Measurements from ENCODE around the gene CNTN3.

The CNTN3 gene

DNA sequence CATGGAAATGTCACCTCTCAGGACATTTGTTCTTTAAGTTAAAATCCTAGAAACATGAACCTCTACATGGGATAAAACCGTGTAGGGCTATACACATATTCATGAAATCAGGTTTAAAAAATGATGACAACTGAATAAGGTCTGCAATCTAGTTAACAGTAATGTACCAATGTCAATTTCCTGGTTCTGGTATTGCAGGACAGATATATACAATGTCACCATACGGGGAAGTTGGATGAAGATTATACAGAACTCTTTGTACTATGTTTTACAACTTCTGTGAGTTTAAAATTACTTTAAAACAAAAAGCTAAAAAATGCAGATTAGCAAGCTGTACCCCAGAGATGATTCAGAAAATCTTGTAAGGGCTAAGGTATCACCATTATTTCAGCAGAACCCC is 6.7 kb downstream of the CNTN3 start:
- no peak for DNase-seq (ENCODE audit: low read depth)

DNA sequence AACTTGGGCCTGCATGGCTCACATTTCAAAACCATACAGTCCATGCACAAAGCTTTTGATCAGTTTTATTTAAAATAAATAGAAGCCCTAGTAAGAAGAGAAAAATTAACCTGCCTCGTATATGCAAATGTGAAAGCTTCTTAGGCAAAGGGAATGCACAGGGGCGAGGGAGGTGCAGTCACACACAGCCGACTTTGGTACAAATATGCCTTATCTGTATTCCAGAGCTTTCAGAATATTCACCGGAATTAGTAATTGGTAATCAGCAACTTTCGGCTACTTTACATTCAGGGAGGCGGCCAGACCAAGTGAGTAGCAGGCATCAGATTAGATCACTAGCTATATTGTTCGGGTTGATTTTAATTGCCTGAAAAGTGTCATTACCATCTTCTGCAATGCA is 7.5 kb downstream of the CNTN3 start:
- DNase-seq (ENCODE audit: low read depth), result no peak

DNA sequence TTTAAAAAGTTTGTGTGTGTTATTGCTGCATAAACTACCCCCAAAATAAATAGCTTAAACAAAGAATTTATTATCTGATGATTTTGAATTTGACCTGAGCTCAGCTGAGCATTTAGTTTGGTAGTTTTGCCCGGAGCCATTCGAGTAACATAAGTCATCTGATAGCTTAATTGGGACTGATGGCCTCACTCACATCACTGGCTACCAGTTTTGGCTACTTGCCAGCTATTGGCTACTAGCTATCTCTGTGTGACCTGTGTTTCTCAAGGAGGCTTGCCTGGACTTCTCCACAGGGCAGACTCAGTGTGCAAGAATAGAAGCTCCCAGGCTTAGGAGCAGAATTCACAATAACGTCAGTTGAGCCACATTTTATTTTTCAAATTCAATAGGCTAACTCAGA is 9.0 kb downstream of the CNTN3 start:
- DNase-seq (ENCODE audit: low read depth), result no peak

DNA sequence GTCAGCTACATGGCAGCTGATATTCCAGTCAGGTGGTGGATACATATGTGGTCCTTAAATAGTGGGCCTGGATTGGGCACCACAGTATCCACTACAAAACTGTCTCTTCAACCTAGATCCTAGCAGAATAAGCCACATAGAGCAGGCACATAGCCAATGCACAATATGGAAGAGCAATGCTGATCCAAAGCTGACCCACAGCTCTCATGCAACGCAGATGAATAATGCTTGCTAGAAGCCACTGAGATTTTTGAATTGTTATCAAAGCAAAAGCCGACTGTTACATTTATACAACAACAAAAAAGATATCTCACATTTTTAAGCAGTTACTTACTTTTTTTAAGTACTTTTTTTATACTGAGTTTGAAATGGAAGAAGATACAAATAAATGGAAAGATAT is 11.2 kb downstream of the CNTN3 start:
- no peak for DNase-seq (ENCODE audit: low read depth)

DNA sequence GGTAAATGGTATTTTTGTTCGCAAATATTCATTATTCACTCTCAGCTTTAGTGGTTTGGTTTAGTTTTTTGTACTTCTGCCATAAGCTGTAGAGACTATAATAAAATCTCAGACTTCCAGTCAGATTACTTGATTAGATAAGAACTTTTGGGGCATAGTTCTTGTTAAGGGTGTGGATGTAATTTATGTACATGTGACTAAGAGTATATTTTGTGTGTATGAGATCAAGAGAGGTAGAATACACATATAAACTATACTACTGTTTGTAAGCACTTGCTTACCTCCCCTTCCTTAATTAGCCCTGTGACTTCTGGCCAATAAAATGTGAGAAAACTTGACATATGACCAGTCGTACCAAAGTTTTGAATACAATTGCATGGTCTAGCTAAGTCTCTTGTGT is 12.0 kb downstream of the CNTN3 start:
- DNase-seq (ENCODE audit: low read depth), result no peak

DNA sequence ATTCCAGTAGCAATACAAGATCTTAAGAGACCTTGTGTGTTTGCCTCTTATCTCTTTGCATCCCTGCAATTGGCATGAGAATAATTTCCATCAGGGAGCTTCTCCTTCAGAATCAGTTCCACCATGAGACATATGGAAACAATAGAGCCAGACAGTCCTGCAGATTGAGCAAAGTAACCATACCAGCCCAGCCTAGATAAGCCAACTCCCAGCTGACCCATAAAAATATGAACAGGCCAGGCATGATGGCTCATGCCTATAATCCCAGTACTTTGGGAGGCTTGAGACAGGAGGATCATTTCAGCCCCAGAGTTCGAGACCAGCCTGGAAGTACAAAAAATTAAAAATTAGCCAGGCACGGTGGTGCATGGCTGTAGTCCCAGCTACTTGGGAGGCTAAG is 12.7 kb downstream of the CNTN3 start:
- DNase-seq (ENCODE audit: low read depth), result no peak

DNA sequence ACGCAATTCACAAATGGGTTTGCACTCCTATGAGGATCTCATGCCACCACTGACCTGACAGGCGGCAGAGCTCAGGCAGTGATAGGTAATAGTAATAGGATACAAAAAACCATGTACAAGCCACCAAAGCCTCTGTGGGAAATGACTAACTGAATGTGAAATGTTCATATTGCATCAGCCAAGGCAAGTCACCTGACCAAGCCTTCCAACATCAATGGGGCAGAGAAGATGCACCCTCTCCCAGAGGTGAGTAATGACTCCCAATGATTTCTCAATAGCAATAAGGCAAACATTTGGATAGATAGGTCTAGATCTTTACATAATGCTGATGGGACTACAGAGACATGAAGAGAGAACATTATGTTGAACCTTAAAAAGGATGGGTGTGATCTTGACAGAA is 14.9 kb downstream of the CNTN3 start:
- DNase-seq (ENCODE audit: low read depth), result peak; percentile 1

DNA sequence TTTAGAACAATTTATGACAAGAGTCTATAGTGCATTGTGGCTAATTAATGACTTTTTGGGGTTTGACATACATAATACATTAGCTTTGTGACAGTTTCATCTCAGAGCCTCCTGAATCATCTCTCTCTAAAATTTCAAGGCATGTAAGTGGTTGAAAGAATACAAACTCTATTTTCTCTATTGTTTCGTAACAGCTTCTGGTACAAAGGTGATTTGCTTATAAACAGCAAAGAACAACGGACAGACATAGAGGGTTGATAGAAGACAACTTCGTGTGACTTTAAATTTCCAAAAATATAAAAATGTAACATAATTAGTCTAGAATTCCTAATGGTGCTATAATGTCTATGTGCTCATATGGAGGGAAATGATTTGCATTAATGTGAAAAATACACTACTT is 21.3 kb downstream of the CNTN3 start:
- DNase-seq (ENCODE audit: low read depth), result no peak

DNA sequence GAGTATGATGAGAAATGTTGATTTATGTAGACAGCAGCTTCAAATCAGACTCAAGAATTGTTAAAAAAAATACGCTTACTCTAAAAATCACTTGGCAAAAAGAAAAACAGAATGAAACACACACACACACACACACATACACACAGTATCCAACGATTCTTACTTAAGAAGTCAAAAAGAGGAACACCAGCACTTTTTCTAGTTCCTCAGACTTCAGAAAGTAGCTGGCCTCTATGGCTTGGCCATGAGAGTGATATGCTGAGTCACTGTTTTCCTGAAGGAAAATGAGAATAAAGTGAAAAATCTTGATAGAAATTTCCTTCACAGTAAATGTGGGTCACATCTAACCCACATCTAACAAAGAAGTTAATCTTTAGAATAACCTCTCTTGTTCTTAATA is 22.1 kb downstream of the CNTN3 start:
- DNase-seq (ENCODE audit: low read depth), result no peak

DNA sequence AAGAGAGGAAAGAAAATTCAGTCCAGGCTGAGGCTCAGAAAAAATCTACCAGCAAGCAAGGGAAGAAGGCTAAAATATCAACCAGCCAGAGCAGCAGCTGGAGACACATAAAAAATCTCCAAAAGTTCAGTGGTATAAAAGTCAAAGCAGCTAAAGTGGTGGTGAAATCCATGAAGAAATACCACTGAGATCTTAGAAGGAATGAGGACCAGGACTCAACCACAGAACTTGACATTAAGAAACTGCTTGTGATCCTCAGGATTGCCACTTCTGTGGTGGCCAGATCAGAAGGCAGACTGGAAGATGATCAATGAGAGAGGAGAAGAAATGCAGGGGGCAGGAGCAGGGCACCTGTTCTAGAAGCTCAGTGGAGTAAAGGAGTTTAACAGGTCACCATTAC is 22.5 kb downstream of the CNTN3 start:
- DNase-seq (ENCODE audit: low read depth), result no peak

DNA sequence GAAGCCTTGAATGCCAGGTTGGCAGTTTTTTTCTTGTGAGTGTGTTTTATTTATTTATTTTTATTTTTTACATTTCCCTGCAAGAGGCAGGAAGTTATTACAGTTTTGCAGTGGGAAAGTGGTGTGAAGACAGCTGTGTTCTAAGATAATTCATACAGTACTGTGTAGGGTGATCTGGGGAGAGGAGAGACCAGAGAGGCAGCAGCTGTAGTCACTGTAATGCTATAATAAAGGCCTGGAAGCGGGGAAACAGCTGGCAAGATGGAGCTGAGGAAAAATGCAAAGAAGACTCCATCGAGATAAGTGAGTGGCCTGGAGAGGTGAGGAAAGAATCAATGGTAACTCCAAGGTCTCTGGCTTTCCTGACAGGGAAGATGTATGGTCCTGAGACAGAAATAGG is 23.1 kb downstream of the CNTN3 start:
- no peak for DNase-seq (ENCODE audit: low read depth)

DNA sequence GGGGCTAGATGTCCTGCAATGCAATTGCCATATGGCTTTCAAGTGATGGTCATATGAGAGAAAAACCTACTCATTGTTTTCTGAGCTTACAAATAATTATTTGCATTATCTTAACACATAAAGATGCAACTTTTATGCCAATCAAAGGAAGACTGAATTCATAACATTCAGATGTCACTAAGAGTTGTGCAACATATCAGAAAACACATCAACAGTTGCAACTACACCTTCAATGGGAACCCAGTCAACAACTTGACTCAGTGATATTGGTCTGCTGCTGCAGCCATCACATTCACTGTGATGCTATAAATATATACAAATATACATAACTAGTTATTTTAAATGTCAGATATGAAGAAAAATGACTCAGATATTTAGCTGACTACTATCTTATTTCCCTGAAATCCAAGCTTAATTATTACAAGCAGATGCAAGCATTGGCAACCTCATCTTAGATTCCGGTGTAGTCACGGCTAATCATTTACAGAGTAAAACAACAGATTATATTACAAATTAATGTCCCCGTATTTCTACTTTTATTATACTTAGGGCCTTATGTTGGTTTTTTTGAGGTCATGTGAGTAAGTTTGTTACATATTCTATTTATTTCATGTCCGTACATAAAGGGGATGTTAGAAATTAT is 23.7 kb downstream of the CNTN3 start:
- DNase-seq (ENCODE audit: low read depth), result no peak

DNA sequence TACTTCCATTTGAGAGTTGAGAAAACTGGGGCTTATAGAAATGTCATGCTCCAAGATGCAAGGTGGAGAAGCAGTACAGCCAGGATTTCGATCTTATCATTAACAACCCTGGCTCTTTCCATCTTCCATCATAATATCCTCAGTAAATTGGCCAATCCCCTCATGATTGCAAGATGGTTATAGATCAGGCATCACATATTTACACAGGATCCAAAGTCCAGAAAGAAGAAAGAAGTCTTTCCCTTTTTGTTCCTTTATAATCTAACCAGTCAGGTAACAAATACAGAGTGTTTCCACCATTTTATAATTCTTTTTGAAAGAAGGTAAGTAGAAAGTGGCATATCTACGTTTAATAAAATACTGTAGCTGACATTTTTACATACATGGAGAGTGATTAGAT is 29.7 kb downstream of the CNTN3 start:
- no peak for DNase-seq (ENCODE audit: low read depth)

DNA sequence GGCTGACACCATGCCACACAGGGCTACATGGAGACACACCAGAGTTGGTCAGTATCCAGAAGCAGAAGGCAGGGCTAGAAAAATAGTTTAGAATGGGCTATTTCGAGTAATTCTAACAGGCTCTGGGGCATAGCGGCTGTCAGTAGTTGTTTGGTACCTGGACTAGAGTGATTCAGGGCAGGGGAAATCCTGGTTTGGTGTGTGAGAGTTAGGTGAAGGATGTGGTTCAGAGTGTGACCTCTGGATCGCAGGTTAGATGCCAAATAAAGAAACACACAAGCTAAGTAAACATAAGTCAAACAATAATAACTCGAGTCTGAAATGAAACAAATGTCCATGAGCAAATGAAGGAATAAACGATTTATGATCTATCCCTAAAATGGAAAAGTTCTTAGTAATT is 31.5 kb downstream of the CNTN3 start:
- no peak for DNase-seq (ENCODE audit: low read depth)

DNA sequence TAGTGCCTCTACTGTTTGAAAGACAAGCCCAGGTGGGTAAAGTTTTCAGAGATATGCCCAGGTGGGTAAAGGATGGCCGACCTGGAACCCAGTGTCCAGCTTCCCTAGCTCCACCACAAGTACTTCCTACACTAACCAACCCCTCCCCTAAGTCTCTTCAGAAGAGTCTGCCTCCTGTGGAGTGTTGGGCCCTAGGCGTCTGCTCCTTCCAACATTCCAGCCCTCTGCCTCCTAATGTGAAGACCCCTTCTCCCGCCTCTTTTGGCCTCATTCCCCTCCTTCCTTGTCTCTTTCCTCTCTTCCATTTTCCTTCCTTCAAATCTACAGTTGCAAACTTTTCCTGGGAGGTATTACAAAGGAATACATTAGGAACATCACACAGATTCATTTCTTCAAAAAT is 38.6 kb downstream of the CNTN3 start:
- no peak for DNase-seq (ENCODE audit: low read depth)

DNA sequence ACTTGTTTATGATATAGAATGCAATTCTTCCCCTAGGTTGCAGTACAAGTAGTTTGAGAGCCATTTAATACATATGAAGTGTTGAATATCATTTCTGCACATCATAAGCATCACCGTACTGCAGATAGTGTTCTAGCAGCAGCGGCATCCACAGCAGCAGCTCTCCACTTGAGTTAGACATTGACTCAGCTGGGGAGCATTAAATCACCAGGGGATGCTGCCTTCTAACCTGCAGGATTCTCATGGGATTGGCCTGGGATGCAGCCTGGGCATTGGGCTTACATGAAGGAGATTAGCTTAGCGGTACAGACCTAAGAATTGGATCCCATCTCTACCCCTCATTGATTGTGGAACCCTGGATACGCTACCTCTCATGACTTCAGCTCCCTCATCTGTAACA is 43.3 kb downstream of the CNTN3 start:
- no peak for DNase-seq (ENCODE audit: low read depth)
